SK-N-SH treated with all-trans-retinoic acid at 6 μM for 48 hours (cell line): ENCODE results near the gene CAMK1.

Source experiments
- BACH2 ChIP-seq: fragments of 250-450 bp; sonication (Bioruptor Pico); IDR thresholded peaks from 2 replicates; pipeline ENCODE4 v1.9.0; 2021; ENCODE audit warnings: mild to moderate bottlenecking, borderline replicate concordance
- CREB5 ChIP-seq: fragments of 250-450 bp; sonication (Bioruptor Pico); IDR thresholded peaks from 2 replicates; pipeline ENCODE4 v1.5.1; 2020; ENCODE audit warnings: low read depth, mild to moderate bottlenecking, moderate library complexity
- ESRRG ChIP-seq: fragments of 250-450 bp; sonication (Bioruptor Pico); IDR thresholded peaks from 2 replicates; pipeline ENCODE4 v1.6.1; 2021; ENCODE audit warnings: mild to moderate bottlenecking
- RARB ChIP-seq: fragments of 250-450 bp; sonication (Bioruptor Pico); IDR thresholded peaks from 2 replicates; pipeline ENCODE4 v1.8.0; 2021; ENCODE audit warnings: mild to moderate bottlenecking, moderate library complexity
- ZC3H10 ChIP-seq: fragments of 250-450 bp; sonication (Bioruptor Pico); IDR thresholded peaks from 2 replicates; pipeline ENCODE4 v1.5.1; 2021; ENCODE audit warnings: mild to moderate bottlenecking, moderate library complexity
- ZFP3 ChIP-seq: fragments of 250-450 bp; sonication (Bioruptor Pico); IDR thresholded peaks from 2 replicates; pipeline ENCODE4 v1.5.0; 2020; ENCODE audit warnings: mild to moderate bottlenecking, moderate library complexity
- ZNF70 ChIP-seq: fragments of 450-650 bp; formaldehyde crosslinking; IDR thresholded peaks from 2 replicates; pipeline ENCODE4 v1.5.0; 2020; ENCODE audit warnings: mild to moderate bottlenecking, moderate library complexity
- TF ChIP-seq, protein P1 (sequence below): fragments of 250-450 bp; sonication (Bioruptor Pico); IDR thresholded peaks from 2 replicates; pipeline ENCODE4 v1.8.0; 2020; ENCODE audit warnings: mild to moderate bottlenecking, moderate library complexity, borderline replicate concordance

- TF ChIP-seq BACH2 (CRISPR knock-in tag) (no peak), ZC3H10 (CRISPR knock-in tag) (no peak), RARB (no peak), CREB5 (no peak), ZFP3 (CRISPR knock-in tag) (no peak), ESRRG (CRISPR knock-in tag) (no peak), ZNF70 (CRISPR knock-in tag) (no peak)
- TF ChIP-seq, protein P1, sequence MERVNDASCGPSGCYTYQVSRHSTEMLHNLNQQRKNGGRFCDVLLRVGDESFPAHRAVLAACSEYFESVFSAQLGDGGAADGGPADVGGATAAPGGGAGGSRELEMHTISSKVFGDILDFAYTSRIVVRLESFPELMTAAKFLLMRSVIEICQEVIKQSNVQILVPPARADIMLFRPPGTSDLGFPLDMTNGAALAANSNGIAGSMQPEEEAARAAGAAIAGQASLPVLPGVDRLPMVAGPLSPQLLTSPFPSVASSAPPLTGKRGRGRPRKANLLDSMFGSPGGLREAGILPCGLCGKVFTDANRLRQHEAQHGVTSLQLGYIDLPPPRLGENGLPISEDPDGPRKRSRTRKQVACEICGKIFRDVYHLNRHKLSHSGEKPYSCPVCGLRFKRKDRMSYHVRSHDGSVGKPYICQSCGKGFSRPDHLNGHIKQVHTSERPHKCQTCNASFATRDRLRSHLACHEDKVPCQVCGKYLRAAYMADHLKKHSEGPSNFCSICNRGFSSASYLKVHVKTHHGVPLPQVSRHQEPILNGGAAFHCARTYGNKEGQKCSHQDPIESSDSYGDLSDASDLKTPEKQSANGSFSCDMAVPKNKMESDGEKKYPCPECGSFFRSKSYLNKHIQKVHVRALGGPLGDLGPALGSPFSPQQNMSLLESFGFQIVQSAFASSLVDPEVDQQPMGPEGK (CRISPR knock-in tag), result no peak
Measured at GRCh38 chr3:9739181-9739580, 30.6 kb downstream of the CAMK1 start.
